Measurements from ENCODE around the gene ETNK2. TPM values are rescaled to one million over a fixed set of nuclear protein-coding genes. Genes with fewer than 3 reads are reported as not detected.

ETNK2 gene
- total RNA-seq, 6 experiments from 2014 or later, result 30.9 to 231 (median 98.9) TPM

DNA sequence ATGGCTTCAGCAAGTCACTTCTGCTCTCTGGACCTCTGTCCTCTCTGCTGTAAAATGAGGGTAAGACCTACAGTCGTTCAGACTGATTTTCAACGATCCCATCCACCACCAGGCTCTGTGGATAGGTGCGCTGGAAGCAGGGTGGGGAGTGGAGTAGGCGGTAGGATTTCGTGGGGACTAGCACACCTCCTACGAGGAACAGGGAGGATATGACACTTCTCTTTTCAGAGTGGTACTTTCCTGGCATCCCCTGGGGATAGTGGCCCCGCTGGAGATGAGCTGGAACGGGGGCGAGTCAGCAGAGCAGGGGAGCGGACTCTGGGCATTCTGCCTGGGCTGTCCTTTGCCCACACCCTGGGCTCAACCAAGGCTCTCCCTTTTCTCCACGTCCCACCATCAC, 17.7 kb downstream of the ETNK2 start:
- TF ChIP-seq CTCF (IDR thresholded peaks at IDR 0.05) (no peak), POLR2A (IDR thresholded peaks at IDR 0.05) (no peak)
- Histone ChIP-seq H3K4me3 (no peak overlapping the region), H3K9me3 (no peaks in the 10 kb centered on the region), H3K27me3 (no peaks in the 10 kb centered on the region), H3K27ac (no peak overlapping the region), H3K36me3 (peaks cover 0 to 54% (median 22%) of the 10 kb centered on the region in 4 donors), H3K4me1 (peaks cover 0 to 63% (median 27%) of the 10 kb centered on the region in 4 donors)
- DNase-seq, result no peak
- ATAC-seq, result no peak
- 40% methylated on average over 2 of the region's 11 CpGs for WGBS (ENCODE audit: insufficient coverage, low coverage, low lambda C conversion rate, missing lambda C conversion rate)
- intact Hi-C loops (cut with DNase I), result no loop called here

- intact Hi-C loops (cut with DNase I), result no loop called here
- no peaks in the 10 kb centered on the region for H3K9me3 ChIP-seq
- 54% methylated on average over 6 of the region's 6 CpGs for WGBS (ENCODE audit: insufficient coverage, low coverage, low lambda C conversion rate, missing lambda C conversion rate)
- no peak for TF ChIP-seq POLR2A (IDR thresholded peaks at IDR 0.05)
- no peak for TF ChIP-seq CTCF (IDR thresholded peaks at IDR 0.05)
- DNase-seq (no peak), ATAC-seq (no peak)
- no peak overlapping the region for H3K4me3 ChIP-seq
- peak overlapping the region in 2 of 3 donors; percentile 52 to 83 for H3K27ac ChIP-seq
- peaks cover 0 to 40% (median 15%) of the 10 kb centered on the region in 4 donors for H3K36me3 ChIP-seq
- peaks cover 0 to 59% (median 29%) of the 10 kb centered on the region in 4 donors for H3K4me1 ChIP-seq
- no peaks in the 10 kb centered on the region for H3K27me3 ChIP-seq
Measured at GRCh38 chr1:204132718-204133117, 19.1 kb downstream of the ETNK2 start.

- Histone ChIP-seq H3K27ac (peak overlapping the region; percentile 63 to 83 (median 68)), H3K9me3 (no peaks in the 10 kb centered on the region), H3K4me3 (no peak overlapping the region), H3K27me3 (no peaks in the 10 kb centered on the region), H3K36me3 (peaks cover 0 to 33% (median 15%) of the 10 kb centered on the region in 4 donors), H3K4me1 (peaks cover 0 to 63% (median 30%) of the 10 kb centered on the region in 4 donors)
- intact Hi-C loops (cut with DNase I), result no loop called here
- no peak for TF ChIP-seq CTCF (IDR thresholded peaks at IDR 0.05)
- no peak for TF ChIP-seq POLR2A (IDR thresholded peaks at IDR 0.05)
- no peak for DNase-seq
- no peak for ATAC-seq
- 100% methylated on average over 2 of the region's 4 CpGs for WGBS (ENCODE audit: insufficient coverage, low coverage, low lambda C conversion rate, missing lambda C conversion rate)
Measured at GRCh38 chr1:204131978-204132377, 19.9 kb downstream of the ETNK2 start.

DNA sequence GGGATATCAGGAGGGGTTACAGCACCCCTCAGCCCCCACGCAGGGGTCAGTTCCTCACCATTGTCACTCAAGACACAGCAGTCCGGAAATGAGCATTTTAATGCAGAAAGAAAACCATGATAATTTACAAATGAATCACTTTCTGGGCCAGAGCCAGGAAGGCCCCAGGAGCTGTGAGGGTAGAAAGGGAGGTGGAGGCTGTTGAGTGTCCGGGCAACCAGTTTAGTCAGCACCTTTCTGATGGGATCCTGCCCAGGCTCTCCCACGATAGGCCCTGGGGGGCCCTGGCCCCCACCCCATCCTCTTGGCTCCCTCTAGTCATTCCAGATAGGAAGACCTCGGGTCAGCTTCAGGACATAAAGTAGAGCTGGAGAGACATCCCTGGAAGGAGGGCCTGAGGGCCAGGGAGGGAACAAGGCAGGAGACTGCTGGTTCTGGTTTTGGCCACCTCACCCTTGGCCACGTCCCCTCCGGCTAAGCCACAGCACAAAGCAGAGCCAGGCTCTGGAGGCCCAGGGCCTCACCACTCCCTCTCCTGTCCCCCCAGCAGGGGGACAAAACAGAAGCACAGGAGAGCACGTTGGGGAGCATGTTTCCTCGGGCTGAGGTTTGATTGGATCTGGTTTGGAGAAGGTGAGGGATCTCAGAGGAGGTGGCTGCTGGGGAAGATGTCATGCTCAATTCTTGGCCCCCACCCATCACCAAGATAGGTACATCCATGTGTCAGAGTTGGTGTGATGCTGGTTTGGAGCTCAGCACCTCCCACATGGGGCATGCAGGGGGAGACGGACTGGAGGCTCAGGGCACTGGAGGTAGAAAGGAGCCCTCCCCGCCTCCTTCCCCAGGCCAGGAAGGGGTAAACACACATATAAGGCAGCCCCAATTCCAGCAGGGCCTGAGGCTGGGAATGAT, 20.6 kb downstream of the ETNK2 start:
- H3K4me3 ChIP-seq, result no peak overlapping the region
- WGBS (ENCODE audit: insufficient coverage, low coverage, low lambda C conversion rate, missing lambda C conversion rate), result 19% methylated on average over 8 of the region's 11 CpGs
- ATAC-seq (peak in 2 of 4 donors; percentile 7 to 10), DNase-seq (peak in 2 of 3 donors; percentile 49 to 65)
- peaks cover 0 to 63% (median 31%) of the 10 kb centered on the region in 4 donors for H3K4me1 ChIP-seq
- H3K9me3 ChIP-seq, result no peaks in the 10 kb centered on the region
- peaks cover 0 to 30% (median 13%) of the 10 kb centered on the region in 4 donors for H3K36me3 ChIP-seq
- intact Hi-C loops (cut with DNase I), result no loop called here
- no peaks in the 10 kb centered on the region for H3K27me3 ChIP-seq
- TF ChIP-seq CTCF (IDR thresholded peaks at IDR 0.05), result peak in 1 of 4 donors; percentile 11
- no peak for TF ChIP-seq POLR2A (IDR thresholded peaks at IDR 0.05)
- peak overlapping the region; percentile 63 to 83 (median 68) for H3K27ac ChIP-seq

All from right lobe of liver (tissue), 6 donors.